Naive B cell (primary cell): ENCODE results near the gene TERB1. TPM values are rescaled to one million over a fixed set of nuclear protein-coding genes. Genes with fewer than 3 reads are reported as not detected.
"Not testable (repeated sequence)": the region's sequence is repeated elsewhere in the genome, so short reads cannot be mapped to it uniquely, and the experiment has no call there.

ENCODE experiments used
- ATAC-seq, 2 donors: fragments of 150-1000 bp; cut with Tn5 transposase; 2 replicates each; pipeline ENCODE4 v1.10.0; 2021; ENCODE audit warnings: low read depth in 2 of 2, mild to moderate bottlenecking in 2 of 2, moderate library complexity in 2 of 2
- DNase-seq: peaks from one replicate; pipeline ENCODE4 v3.0.0; 2022
- H3K27ac Mint-ChIP-seq, 6 donors: one replicate each; pipeline ENCODE4 v1.8.0; 2020 to 2022; ENCODE audit warnings: mild to moderate bottlenecking in 6 of 6, mixed read lengths in 6 of 6, moderate library complexity in 5 of 6, inconsistent platforms in 2 of 6
- H3K27me3 Mint-ChIP-seq, 3 donors: one replicate each; pipeline ENCODE4 v1.8.0; 2021 to 2022; ENCODE audit warnings: mixed read lengths in 3 of 3, mild to moderate bottlenecking in 1 of 3
- H3K36me3 Mint-ChIP-seq, 2 donors: one replicate each; pipeline ENCODE4 v1.8.0; 2020 to 2022; ENCODE audit warnings: mixed read lengths in 2 of 2, inconsistent platforms in 1 of 2, mild to moderate bottlenecking in 1 of 2
- H3K4me1 Mint-ChIP-seq, 3 donors: one replicate each; pipeline ENCODE4 v1.8.0; 2020 to 2022; ENCODE audit warnings: mixed read lengths in 3 of 3, inconsistent platforms in 1 of 3, mild to moderate bottlenecking in 1 of 3, moderate library complexity in 1 of 3
- H3K4me3 Mint-ChIP-seq, 8 donors: one replicate each; pipeline ENCODE4 v1.8.0; 2020 to 2022; ENCODE audit warnings: mild to moderate bottlenecking in 8 of 8, mixed read lengths in 8 of 8, moderate library complexity in 8 of 8, inconsistent platforms in 2 of 8
- H3K9me3 Mint-ChIP-seq, 7 donors: one replicate each; pipeline ENCODE4 v1.8.0; 2020 to 2022; ENCODE audit warnings: mixed read lengths in 7 of 7, mild to moderate bottlenecking in 5 of 7, inconsistent platforms in 2 of 7, moderate library complexity in 1 of 7
- polyA plus RNA-seq, 6 donors: library from polyadenylated mRNA; unstranded; fragments of 300-500 nt; fragmentation: Illumina TruSeq; gene quantifications; one replicate each; pipeline ENCODE4 v1.2.3, GENCODE V29; 2021; ENCODE audit warnings: low read depth in 6 of 6

The TERB1 gene
- polyA plus RNA-seq, 6 donors from 2014 or later, result not detected

DNA sequence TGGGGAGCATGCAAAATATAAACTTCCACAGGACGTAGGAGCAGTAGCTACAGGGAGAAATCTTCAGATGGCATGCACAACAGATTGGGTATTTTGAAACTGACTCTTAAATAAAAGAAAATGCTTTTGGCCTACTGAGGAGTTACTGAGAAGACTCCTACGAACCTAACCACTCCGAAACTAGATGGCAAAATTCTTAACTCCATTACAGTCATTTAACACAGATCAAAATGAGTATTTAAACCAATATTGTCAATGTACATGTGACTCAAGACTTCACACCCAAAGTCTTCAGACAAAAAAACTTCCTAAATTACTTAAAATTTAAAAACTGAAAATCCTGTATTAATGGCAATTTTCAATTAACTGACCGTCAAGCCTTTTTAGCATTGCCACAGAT is 8.4 kb upstream of the TERB1 start:
- Mint-ChIP-seq H3K4me3 (no peak overlapping the region), H3K36me3 (peaks cover 16 to 39% of the 10 kb centered on the region in 2 donors), H3K9me3 (no peaks in the 10 kb centered on the region), H3K27ac (no peak overlapping the region), H3K27me3 (no peaks in the 10 kb centered on the region), H3K4me1 (no peaks in the 10 kb centered on the region)
- ATAC-seq (no peak), DNase-seq (no peak)

DNA sequence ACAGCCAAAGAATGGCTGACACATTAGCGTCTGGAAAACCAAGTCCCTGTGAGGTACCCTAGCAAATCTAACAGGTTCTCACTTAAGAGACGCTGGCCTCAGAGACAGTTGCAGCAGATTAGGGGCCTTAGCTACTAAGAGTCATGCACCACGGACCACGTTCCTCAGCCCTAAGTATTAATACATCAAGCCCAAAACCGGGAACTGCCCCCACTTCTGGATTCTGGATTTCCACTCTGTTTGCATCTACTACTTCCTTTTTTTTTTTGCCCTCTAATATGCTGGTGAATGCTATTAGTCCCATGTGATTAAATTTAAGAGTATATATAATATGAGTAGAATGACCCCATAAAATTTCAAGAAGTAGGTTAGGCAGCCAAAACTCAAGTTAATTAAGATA is 775 bp upstream of the TERB1 start:
- Mint-ChIP-seq H3K27me3 (no peaks in the 10 kb centered on the region), H3K27ac (no peak overlapping the region), H3K9me3 (no peaks in the 10 kb centered on the region), H3K4me1 (no peaks in the 10 kb centered on the region), H3K36me3 (peaks cover 18 to 23% of the 10 kb centered on the region in 2 donors), H3K4me3 (no peak overlapping the region)
- DNase-seq (no peak), ATAC-seq (no peak)

DNA sequence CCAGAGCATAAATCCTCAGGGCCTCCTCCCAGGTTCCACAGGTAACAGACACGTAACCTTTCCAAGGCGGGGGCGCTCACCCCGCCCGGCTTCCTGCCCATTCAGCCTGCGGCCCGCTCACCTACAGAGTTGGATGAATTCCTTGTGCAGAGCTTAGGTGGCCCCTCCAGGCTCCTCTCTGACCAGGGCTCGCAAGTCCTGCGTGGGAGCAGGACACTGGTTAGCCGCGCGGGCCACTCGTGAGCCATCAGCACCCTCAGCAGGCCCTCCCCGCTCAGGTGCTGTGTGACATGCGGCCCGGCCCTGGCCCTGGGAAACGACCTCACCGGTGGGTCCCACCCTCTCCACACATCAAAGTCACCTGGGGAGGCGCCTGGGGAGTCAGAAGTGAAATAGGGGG is 528 bp downstream of the TERB1 start:
- H3K36me3 Mint-ChIP-seq, result peaks cover 17 to 23% of the 10 kb centered on the region in 2 donors
- no peaks in the 10 kb centered on the region for H3K27me3 Mint-ChIP-seq
- DNase-seq, result no peak
- H3K4me1 Mint-ChIP-seq, result no peaks in the 10 kb centered on the region
- no peak overlapping the region for H3K4me3 Mint-ChIP-seq
- ATAC-seq, result no peak
- no peaks in the 10 kb centered on the region for H3K9me3 Mint-ChIP-seq
- H3K27ac Mint-ChIP-seq, result no peak overlapping the region

DNA sequence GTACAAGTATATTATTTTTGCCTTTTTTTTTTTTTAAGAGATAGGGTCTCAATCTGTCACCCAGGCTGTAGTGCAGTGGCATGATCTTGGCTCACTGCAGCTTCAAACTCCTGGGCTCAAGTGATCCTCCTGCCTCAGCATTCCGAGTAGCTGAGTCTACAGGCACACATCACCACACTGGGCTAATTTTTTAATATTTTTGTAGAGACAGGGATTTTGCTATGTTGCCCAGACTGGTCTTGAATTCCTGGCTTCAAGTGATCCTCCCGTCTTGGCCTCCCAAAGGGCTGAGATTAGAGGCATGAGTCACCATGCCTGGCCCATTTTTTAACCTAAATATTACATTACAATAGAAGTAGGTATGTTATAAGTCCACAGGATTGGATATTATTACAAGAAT is 3.2 kb downstream of the TERB1 start:
- ATAC-seq (no peak), DNase-seq (no peak)
- H3K27me3 Mint-ChIP-seq, result no peaks in the 10 kb centered on the region
- no peak overlapping the region for H3K4me3 Mint-ChIP-seq
- no peaks in the 10 kb centered on the region for H3K36me3 Mint-ChIP-seq
- H3K4me1 Mint-ChIP-seq, result no peaks in the 10 kb centered on the region
- H3K9me3 Mint-ChIP-seq, result no peaks in the 10 kb centered on the region
- H3K27ac Mint-ChIP-seq, result no peak overlapping the region

DNA sequence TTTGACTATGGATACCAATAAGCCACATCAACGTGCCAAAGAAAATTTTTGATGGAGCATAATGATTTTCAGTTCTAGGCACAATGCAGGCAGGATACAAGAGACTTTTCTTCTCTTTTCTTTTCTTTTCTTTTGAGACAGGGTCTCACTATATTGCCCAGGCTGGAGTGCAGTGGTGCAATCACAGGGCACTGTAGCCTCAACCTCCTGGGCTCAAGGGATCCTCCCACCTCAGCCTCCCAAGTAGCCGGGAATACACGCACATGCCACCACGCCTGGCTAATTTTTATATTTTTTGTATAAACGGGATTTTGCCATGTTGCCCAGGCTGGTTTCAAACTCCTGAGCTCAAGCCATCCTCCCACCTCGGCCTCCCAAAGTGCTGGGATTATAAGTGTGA is 7.4 kb downstream of the TERB1 start:
- H3K27me3 Mint-ChIP-seq, H3K4me1 Mint-ChIP-seq, H3K36me3 Mint-ChIP-seq, DNase-seq, H3K9me3 Mint-ChIP-seq, H3K4me3 Mint-ChIP-seq, ATAC-seq: not testable (repeated sequence)
- peak overlapping the region in 1 of 6 donors; percentile 72 for H3K27ac Mint-ChIP-seq

DNA sequence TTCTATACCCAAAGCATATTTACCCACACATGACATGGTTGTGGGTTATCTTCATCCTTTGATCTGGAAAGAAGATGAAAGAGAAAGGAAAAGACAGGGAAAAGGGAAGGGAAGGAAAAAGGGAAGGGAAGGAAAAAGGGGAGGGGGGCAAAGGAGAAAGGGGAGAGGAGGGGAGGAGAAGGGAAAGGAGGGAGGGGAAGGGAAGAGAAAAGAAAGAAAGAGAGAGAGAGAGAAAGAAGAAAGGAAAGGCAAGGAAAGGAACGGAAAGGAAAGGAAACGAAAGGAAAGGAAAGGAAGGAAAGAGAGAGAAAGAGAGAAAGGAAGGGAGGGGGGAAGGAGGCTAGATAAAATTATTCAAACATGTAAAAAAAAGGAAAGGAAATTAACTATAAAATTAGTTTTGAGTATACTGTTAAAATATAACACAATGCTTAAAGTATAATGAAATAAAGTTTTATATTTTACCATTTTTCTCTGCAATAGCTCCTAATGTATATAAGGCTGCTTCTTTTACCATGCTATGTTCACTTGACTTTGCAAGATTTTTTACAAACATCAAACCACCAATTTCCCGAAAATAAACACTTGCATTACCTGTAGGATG is 11.2 kb downstream of the TERB1 start:
- Mint-ChIP-seq H3K4me3 (no peak overlapping the region), H3K36me3 (no peaks in the 10 kb centered on the region), H3K27me3 (no peaks in the 10 kb centered on the region), H3K9me3 (no peaks in the 10 kb centered on the region), H3K27ac (no peak overlapping the region), H3K4me1 (no peaks in the 10 kb centered on the region)
- ATAC-seq, result no peak
- no peak for DNase-seq

DNA sequence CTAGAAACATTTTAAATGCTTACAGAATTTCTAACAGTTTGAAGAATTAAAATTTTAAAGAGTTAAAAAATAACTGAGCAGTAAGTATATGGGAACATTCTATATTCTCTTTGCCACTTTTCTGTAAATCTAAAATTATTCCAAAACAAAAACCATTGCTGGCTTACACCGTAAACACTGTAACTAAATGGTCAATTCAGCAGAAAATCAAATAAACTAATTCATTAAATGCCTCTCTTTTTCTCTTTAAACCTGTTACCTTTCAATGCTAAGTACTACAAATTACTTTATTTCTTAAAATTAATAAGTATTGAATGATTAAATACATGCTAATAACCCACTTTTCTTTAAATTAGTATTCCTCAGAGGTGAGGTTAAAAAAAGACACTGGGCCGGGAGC is 14.0 kb downstream of the TERB1 start:
- H3K9me3 Mint-ChIP-seq, result no peaks in the 10 kb centered on the region
- no peak overlapping the region for H3K4me3 Mint-ChIP-seq
- ATAC-seq (no peak), DNase-seq (no peak)
- no peaks in the 10 kb centered on the region for H3K4me1 Mint-ChIP-seq
- no peaks in the 10 kb centered on the region for H3K27me3 Mint-ChIP-seq
- no peak overlapping the region for H3K27ac Mint-ChIP-seq
- H3K36me3 Mint-ChIP-seq, result no peaks in the 10 kb centered on the region

DNA sequence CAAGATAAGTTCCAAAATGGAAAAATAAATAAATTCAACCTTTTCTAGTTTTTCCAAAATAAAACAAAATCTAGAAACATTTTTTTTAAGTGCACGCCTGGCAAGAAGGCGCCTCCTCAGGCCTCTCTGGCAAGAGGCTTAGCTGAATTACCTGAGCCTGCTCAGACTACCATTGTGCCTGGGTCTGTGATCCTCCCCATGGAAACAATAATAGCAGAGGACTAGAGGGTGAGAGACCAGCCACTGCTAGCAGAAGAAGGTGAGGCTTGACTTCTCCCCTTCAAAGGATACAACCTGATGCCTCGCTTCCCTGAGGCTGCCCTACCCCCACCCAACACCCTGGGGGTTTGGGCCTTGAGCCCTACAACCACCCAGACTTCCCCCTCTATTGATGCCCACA is 14.8 kb downstream of the TERB1 start:
- no peaks in the 10 kb centered on the region for H3K27me3 Mint-ChIP-seq
- H3K36me3 Mint-ChIP-seq, result no peaks in the 10 kb centered on the region
- no peak overlapping the region for H3K4me3 Mint-ChIP-seq
- ATAC-seq (no peak), DNase-seq (no peak)
- H3K27ac Mint-ChIP-seq, result no peak overlapping the region
- no peaks in the 10 kb centered on the region for H3K9me3 Mint-ChIP-seq
- no peaks in the 10 kb centered on the region for H3K4me1 Mint-ChIP-seq

DNA sequence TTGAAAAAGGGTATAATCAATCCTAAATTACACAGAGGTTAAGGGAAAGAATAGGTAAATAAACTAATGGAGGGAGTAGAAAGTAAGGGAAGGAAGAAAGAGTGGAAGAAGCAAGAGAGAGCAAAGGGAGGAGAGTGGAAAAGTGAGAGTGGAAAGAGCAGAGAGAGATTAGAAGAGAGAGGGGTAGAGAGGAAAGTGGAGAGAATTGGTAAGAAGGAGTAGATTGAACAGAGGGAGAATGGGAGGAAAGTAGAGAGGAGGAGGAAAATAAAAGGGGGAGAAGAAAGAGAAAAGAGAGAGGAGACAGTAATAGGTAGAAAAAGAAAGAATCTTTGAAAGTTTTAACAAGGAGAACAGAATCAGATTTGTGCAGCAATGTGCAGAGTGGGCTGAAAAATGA is 24.9 kb downstream of the TERB1 start:
- Mint-ChIP-seq H3K27me3 (no peaks in the 10 kb centered on the region), H3K4me1 (no peaks in the 10 kb centered on the region), H3K36me3 (no peaks in the 10 kb centered on the region), H3K9me3 (peaks cover 0 to 7% (median 0%) of the 10 kb centered on the region in 7 donors), H3K4me3 (no peak overlapping the region), H3K27ac (peak overlapping the region in 1 of 6 donors; percentile 5)
- no peak for ATAC-seq
- no peak for DNase-seq

DNA sequence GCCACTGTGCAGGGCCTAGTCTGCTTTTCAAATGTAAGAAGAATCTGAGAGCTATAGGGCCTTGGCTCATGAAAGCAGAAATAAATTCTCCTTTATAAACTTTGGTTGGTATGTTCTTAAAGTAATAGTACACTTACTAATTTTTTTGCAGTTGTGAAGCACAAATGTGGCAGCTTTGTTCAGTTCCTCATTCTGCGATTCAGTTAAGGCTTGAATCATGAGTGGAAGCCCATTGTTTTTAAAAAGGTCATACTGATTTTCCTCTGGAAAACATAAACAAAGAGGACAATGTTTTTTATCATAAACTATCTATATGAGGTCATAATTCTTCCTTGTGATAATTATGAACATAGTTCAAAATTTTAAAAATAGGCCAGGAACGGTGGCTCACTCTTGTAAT is 26.4 kb downstream of the TERB1 start:
- no peak overlapping the region for H3K4me3 Mint-ChIP-seq
- no peaks in the 10 kb centered on the region for H3K27me3 Mint-ChIP-seq
- ATAC-seq, result no peak
- no peaks in the 10 kb centered on the region for H3K4me1 Mint-ChIP-seq
- H3K36me3 Mint-ChIP-seq, result no peaks in the 10 kb centered on the region
- H3K9me3 Mint-ChIP-seq, result peaks cover 0 to 7% (median 0%) of the 10 kb centered on the region in 7 donors
- DNase-seq, result no peak
- no peak overlapping the region for H3K27ac Mint-ChIP-seq

DNA sequence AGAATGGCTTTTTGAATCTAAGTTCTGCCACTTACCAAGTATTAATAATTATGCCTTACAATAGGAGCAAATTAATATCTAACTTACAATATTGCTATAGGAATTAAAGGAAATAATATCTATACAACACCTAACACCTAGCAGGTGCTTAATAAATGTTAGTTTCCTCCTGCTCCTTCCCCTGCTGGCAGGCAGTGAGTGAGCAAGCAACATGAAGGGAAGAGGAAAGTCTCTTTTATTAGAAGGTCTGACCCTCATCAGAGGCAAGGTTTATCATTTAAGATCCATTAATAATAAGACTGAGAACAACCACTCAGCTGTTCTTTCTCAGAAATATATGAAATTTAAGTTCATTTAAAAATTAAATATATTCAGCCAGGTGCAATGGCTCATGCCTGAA is 43.3 kb downstream of the TERB1 start:
- no peaks in the 10 kb centered on the region for H3K36me3 Mint-ChIP-seq
- H3K4me3 Mint-ChIP-seq, result no peak overlapping the region
- H3K27ac Mint-ChIP-seq, result no peak overlapping the region
- no peak for ATAC-seq
- DNase-seq, result no peak
- no peaks in the 10 kb centered on the region for H3K9me3 Mint-ChIP-seq
- H3K27me3 Mint-ChIP-seq, result peaks cover under 1 to 12% (median 11%) of the 10 kb centered on the region in 3 donors
- no peaks in the 10 kb centered on the region for H3K4me1 Mint-ChIP-seq

DNA sequence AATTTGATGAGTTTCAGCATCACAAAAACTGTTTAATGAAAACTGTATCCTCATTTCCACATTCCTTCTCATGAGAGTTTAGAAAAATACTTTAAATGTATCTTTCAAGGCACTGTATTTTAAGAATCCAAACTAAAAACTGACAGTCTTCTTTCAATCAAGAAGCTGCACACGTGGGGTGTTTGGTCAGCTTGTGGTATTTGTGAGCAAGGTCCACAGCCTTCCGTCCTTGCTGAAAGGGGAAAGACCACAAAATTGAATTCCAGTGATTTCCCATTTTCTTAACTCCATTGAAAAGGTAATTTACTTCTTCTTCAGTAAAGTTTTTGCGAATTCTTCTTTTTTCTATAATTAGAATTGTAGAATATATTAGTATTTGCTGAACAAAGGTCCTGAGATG is 46.6 kb downstream of the TERB1 start:
- H3K36me3 Mint-ChIP-seq, result no peaks in the 10 kb centered on the region
- ATAC-seq (no peak), DNase-seq (no peak)
- H3K4me3 Mint-ChIP-seq, result peak overlapping the region in 1 of 8 donors; percentile 37
- H3K27ac Mint-ChIP-seq, result no peak overlapping the region
- H3K9me3 Mint-ChIP-seq, result no peaks in the 10 kb centered on the region
- peaks cover 18 to 20% (median 19%) of the 10 kb centered on the region in 3 donors for H3K4me1 Mint-ChIP-seq
- H3K27me3 Mint-ChIP-seq, result peaks cover 13 to 23% (median 19%) of the 10 kb centered on the region in 3 donors

DNA sequence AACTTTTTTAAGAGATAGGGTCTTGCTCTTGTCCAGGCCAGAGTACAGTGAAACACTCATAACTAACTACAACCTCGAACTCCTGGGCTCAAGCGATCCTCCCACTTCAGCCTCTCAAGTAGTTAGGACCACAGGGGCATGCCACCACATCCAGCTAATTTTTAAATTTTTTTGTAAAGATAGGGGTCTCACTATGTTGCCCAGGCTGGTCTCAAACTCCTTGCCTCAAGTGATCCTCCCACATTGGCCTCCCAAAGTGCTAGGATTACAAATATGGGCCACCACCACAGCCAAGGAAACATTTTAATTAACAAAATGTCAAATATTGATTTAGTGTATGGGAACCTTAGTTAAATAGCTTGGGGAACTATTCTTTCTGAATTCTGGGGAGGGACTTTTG is 47.2 kb downstream of the TERB1 start:
- peaks cover 24 to 26% (median 26%) of the 10 kb centered on the region in 3 donors for H3K4me1 Mint-ChIP-seq
- ATAC-seq (no peak), DNase-seq (no peak)
- H3K27ac Mint-ChIP-seq, result no peak overlapping the region
- peak overlapping the region in 1 of 8 donors; percentile 83 for H3K4me3 Mint-ChIP-seq
- no peaks in the 10 kb centered on the region for H3K9me3 Mint-ChIP-seq
- H3K27me3 Mint-ChIP-seq, result peaks cover 13 to 21% (median 17%) of the 10 kb centered on the region in 3 donors
- no peaks in the 10 kb centered on the region for H3K36me3 Mint-ChIP-seq

DNA sequence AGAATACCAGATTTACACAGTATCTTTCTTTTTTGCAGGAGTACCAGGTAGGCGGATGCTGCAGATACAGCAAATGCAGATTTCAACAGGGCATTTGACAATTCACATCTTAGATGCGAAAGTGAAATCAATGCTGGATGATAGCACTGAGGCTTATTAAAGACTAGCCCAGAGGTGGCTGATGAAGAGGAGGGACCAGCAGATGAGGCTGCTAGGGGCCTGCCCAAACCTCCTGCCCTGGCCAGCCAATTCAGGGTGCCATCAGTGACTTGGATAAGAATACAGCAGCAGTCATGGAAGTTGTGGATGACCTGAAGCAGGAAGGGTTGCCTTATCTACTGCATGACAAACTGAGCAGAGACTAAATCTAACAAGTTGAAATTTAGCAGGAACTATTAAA is 48.4 kb downstream of the TERB1 start:
- Mint-ChIP-seq H3K4me1 (peaks cover 31 to 34% (median 34%) of the 10 kb centered on the region in 3 donors), H3K27ac (peak overlapping the region in 1 of 6 donors; percentile 20), H3K36me3 (no peaks in the 10 kb centered on the region), H3K27me3 (peaks cover 13 to 18% (median 15%) of the 10 kb centered on the region in 3 donors), H3K4me3 (peak overlapping the region in 4 of 8 donors; percentile 29 to 83 (median 62)), H3K9me3 (no peaks in the 10 kb centered on the region)
- DNase-seq, result no peak
- ATAC-seq, result no peak

DNA sequence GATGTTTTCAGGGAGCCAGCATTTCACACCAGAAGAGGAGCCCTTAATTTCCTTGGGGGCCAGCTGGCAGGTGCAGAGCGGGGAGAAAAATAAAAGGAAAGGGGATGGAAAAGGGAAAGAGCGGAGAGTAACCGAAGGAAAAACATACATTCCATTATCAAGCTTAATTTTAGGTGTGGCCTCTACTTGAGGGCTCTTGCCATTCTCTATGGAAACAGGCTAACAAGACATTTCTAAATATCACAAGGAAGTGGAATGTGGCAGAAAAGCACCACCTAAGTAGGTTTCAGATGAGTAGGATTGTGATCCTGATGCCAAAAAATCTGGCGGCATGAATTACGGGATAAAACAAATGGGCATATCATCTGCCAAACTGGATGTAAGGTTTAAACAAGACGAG is 49.0 kb downstream of the TERB1 start:
- DNase-seq, result no peak
- Mint-ChIP-seq H3K27ac (peak overlapping the region in 5 of 6 donors; percentile 64 to 91 (median 86)), H3K4me3 (peak overlapping the region; percentile 80 to 91 (median 84)), H3K9me3 (no peaks in the 10 kb centered on the region), H3K36me3 (no peaks in the 10 kb centered on the region), H3K4me1 (peaks cover 31 to 34% (median 34%) of the 10 kb centered on the region in 3 donors), H3K27me3 (peaks cover 13 to 18% (median 15%) of the 10 kb centered on the region in 3 donors)
- no peak for ATAC-seq
